IPS DF 6.9 (cell line): Measurements from ENCODE around the gene TMBIM4.

ENCODE experiments used
- DNase-seq: peaks from one replicate; pipeline ENCODE4 v3.0.0-alpha.2; 2013; ENCODE audit warnings: low read depth, low spot score
- H3K27ac ChIP-seq: one replicate; pipeline ENCODE4 v1.5.1; 2013; ENCODE audit warnings: low read length, control low read depth
- H3K27me3 ChIP-seq: 2 replicates; pipeline ENCODE4 v1.6.1; 2013; ENCODE audit warnings: mild to moderate bottlenecking, low read length; ENCODE audit not compliant: control insufficient read depth, insufficient read depth
- H3K36me3 ChIP-seq: 2 replicates; pipeline ENCODE4 v1.6.1; 2013; ENCODE audit warnings: low read length; ENCODE audit not compliant: control insufficient read depth, insufficient read depth
- H3K4me1 ChIP-seq: 2 replicates; pipeline ENCODE4 v1.6.1; 2013; ENCODE audit warnings: low read length; ENCODE audit not compliant: control insufficient read depth, insufficient read depth
- H3K4me3 ChIP-seq: 2 replicates; pipeline ENCODE4 v1.5.1; 2013; ENCODE audit warnings: mild to moderate bottlenecking, low read length
- H3K9me3 ChIP-seq: 2 replicates; pipeline ENCODE4 v1.6.1; 2013; ENCODE audit warnings: low read length, inconsistent platforms; ENCODE audit not compliant: control insufficient read depth, insufficient read depth
- WGBS: extraction: QIAGEN DNeasy Blood & Tissue Kit; methylation state at CpG from one replicate; pipeline ENCODE4 v1.1.7; 2013; ENCODE audit warnings: mixed read lengths, missing lambda C conversion rate; ENCODE audit not compliant: insufficient read length, insufficient coverage; 5-methylcytosine and 5-hydroxymethylcytosine counted together

TMBIM4 gene

DNA sequence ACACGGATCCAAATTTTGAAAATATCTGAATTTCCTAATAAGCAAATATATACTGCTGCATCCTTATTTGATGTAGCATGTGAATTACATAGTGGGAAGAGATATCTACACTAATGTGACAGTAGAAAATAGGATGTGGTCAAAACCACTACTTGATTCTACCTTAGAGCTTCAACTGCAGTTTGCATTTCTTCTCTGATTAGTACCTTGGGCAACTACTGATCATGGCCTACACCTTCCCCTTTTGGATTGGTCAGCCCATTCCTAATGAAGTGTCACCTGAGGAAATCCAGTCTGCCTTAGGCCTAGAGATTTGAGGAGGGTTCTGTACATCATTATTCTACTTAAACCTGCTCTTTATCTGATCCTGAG lies 49.9 kb downstream of the TMBIM4 start:
- H3K36me3 ChIP-seq: peaks cover 9% of the 10 kb centered on the region; the same call in 1 of the 2 replicates
- no peaks in the 10 kb centered on the region for H3K27me3 ChIP-seq
- H3K9me3 ChIP-seq: no peaks in the 10 kb centered on the region
- no peak for DNase-seq
- no CpG with 5 or more reads among the region's 1 CpG for WGBS
- no peak overlapping the region for H3K4me3 ChIP-seq
- no peaks in the 10 kb centered on the region for H3K4me1 ChIP-seq
- no peak overlapping the region for H3K27ac ChIP-seq

DNA sequence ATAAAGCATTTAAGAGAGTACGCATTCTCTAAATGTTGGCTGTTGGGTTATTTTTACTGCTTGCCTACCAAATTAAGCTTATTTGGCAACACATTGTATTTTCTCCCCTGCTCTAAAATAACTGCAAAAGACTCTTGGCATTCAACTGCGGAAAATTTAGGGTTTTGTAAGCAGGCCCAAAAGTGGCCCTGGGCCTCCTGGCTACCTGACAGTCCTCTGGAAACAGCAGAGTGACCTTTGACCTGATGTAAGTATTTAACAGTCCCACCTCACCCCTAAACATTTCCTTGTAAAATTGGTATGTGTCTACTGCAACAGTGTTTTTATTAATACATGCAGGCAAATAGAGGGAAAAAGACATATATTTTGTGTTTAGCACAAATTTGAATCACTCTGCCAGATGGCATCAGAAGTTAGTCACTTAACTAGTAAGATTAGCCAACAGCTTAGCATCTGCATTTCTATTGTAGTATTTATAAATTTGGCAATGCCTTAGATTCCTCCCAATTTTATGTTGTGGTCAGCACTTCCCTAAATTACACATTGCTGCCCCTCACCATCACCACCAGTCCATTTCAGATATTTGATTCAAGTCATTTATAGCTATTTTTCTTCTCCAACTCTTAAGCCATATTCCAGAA lies 50.4 kb downstream of the TMBIM4 start:
- Histone ChIP-seq H3K27me3 (no peaks in the 10 kb centered on the region), H3K4me3 (no peak overlapping the region), H3K27ac (no peak overlapping the region), H3K4me1 (no peaks in the 10 kb centered on the region), H3K9me3 (no peaks in the 10 kb centered on the region), H3K36me3 (peaks cover 4% of the 10 kb centered on the region; the same call in 1 of the 2 replicates)
- no CpG with 5 or more reads among the region's 2 CpGs for WGBS
- DNase-seq: no peak

DNA sequence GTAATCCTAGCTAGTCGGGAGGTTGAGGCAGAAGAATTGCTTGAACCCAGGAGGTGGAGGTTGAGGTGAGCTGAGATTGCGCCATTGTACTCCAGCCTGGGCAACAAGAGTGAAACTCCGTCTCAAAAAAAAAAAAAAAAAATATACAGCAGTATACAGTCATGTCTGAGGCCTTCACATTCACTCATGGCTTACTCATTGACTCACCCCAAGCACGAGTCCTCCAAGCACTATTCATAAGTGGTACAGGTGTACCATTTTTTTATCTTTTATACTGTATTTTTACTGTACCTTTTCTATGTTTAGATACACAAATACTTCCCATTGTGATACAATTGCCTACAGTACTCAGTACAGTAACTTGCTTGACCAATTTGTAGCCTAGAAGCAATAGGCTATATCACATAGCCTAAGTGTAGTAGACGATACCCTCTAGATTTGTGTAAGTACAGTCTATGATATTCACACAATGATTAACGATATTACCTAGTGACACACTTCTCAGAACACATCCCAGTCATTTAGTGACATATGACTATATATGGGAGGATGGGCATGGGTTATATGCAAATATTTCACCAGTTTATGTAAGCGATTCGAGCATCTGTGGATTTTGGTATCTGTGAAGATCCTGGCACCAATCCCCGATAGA lies 51.4 kb downstream of the TMBIM4 start:
- no peaks in the 10 kb centered on the region for H3K4me1 ChIP-seq
- WGBS: no CpG with 5 or more reads among the region's 9 CpGs
- no peaks in the 10 kb centered on the region for H3K36me3 ChIP-seq
- H3K27me3 ChIP-seq: no peaks in the 10 kb centered on the region
- no peak overlapping the region for H3K27ac ChIP-seq
- DNase-seq: no peak
- no peaks in the 10 kb centered on the region for H3K9me3 ChIP-seq
- no peak overlapping the region for H3K4me3 ChIP-seq

DNA sequence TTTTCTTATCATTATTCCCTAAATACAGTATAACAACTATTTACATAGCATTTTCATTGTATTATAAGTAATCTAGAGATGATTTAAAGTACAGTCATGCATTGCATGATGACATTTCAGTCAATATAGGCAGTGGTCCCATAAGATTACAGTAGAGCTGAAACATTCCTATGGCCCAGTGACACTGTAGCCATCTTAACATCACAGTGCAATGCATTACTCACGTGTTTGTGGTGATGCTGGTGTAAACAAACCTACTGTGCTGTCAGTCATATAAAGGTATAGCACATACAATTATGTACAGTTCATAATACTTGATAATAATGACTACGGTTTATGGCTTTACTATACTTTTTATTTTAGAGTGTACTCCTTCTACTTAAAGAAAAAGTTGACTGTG lies 52.6 kb downstream of the TMBIM4 start:
- Histone ChIP-seq H3K36me3 (no peaks in the 10 kb centered on the region), H3K4me3 (no peak overlapping the region), H3K9me3 (no peaks in the 10 kb centered on the region), H3K27ac (no peak overlapping the region), H3K4me1 (no peaks in the 10 kb centered on the region), H3K27me3 (no peaks in the 10 kb centered on the region)
- no CpG with 5 or more reads among the region's 2 CpGs for WGBS
- no peak for DNase-seq

- no CpG with 5 or more reads among the region's 4 CpGs for WGBS
- Histone ChIP-seq H3K27me3 (no peaks in the 10 kb centered on the region), H3K9me3 (no peaks in the 10 kb centered on the region), H3K4me3 (no peak overlapping the region), H3K27ac (no peak overlapping the region), H3K4me1 (no peaks in the 10 kb centered on the region), H3K36me3 (no peaks in the 10 kb centered on the region)
- no peak for DNase-seq
Measured at GRCh38 chr12:66115071-66115600, 54.7 kb downstream of the TMBIM4 start.

DNA sequence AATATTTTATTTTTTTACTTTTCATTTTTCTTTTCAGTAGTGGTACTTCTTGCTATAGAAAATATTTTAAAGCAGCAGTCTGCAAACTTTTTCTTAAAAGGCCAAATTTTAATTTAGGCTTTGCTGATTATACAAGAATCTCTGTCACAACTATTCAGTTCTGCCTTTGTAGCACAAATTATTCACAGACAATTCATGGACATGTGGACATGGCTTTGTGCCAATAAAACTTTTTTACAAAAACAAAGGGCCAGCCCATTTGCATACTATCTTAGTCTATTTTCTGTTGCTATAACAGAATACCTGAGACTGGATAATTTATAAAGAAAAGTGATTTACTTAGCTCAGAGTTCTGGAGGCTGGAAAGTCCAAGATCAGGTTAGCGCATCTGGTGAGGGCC lies 56.3 kb downstream of the TMBIM4 start:
- no peak for DNase-seq
- no CpG with 5 or more reads among the region's 1 CpG for WGBS
- no peak overlapping the region for H3K4me3 ChIP-seq
- H3K27me3 ChIP-seq: no peaks in the 10 kb centered on the region
- H3K9me3 ChIP-seq: no peaks in the 10 kb centered on the region
- no peak overlapping the region for H3K27ac ChIP-seq
- H3K36me3 ChIP-seq: no peaks in the 10 kb centered on the region
- no peaks in the 10 kb centered on the region for H3K4me1 ChIP-seq

DNA sequence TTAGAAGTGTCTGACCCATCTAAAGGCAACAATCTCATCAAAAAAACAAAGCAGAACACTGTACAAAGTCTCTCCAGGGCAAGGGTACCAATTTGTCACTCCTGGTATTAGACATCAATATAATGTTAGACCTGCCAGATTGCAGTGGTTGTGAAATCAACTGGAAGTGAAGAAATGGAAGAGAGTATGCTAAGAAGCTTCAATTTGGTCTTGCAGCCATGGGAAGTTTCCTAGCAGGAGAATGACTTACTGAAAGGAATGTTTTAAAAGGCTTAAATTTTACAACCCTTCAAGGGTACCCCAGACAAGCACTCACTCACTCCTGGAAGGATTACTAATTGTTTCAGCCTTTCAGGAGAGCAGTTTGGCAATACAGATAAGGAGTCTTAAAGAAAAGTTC lies 58.2 kb downstream of the TMBIM4 start:
- Histone ChIP-seq H3K27ac (no peak overlapping the region), H3K4me1 (0 out of 2 replicates have a peak, but pooled peaks cover 3% of the 10 kb centered on the region), H3K9me3 (no peaks in the 10 kb centered on the region), H3K27me3 (no peaks in the 10 kb centered on the region), H3K36me3 (no peaks in the 10 kb centered on the region), H3K4me3 (no peak overlapping the region)
- no peak for DNase-seq

GRCh38 chr12:66109056-66109455 lies 60.7 kb downstream of the TMBIM4 start:
- 0 out of 2 replicates have a peak, but pooled peaks cover 3% of the 10 kb centered on the region for H3K4me1 ChIP-seq
- no peak overlapping the region for H3K27ac ChIP-seq
- H3K27me3 ChIP-seq: no peaks in the 10 kb centered on the region
- no peak for DNase-seq
- no CpG with 5 or more reads among the region's 4 CpGs for WGBS
- H3K9me3 ChIP-seq: no peaks in the 10 kb centered on the region
- no peaks in the 10 kb centered on the region for H3K36me3 ChIP-seq
- H3K4me3 ChIP-seq: no peak overlapping the region

GRCh38 chr12:66108386-66108785 lies 61.4 kb downstream of the TMBIM4 start:
- 0 out of 2 replicates have a peak, but pooled peaks cover 3% of the 10 kb centered on the region for H3K4me1 ChIP-seq
- WGBS: no CpG with 5 or more reads among the region's 1 CpG
- H3K27ac ChIP-seq: no peak overlapping the region
- no peaks in the 10 kb centered on the region for H3K9me3 ChIP-seq
- DNase-seq: no peak
- H3K27me3 ChIP-seq: no peaks in the 10 kb centered on the region
- no peaks in the 10 kb centered on the region for H3K36me3 ChIP-seq
- no peak overlapping the region for H3K4me3 ChIP-seq

DNA sequence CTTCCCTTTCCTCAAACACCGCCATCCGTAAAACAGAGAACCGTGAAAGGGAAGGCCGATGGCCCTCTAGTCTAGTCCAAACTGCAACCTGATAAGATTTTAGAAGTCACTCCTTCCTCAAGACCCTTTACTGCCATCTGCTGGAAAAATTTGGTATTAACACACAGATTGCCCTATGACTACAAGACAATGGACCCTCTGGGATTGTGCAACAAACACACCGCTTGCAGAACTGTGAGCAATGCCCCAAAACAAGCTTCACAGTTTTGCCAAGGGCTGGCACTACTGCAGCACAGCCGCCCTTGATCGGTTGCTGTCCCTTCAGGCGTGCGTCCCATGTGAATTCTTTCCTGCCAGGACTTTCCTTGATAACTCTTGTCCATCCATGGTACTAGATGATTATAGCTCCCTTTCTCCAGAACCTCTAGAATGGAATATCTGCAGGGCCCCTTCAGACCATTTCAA lies 62.3 kb downstream of the TMBIM4 start:
- Histone ChIP-seq H3K4me1 (0 out of 2 replicates have a peak, but pooled peaks cover 3% of the 10 kb centered on the region), H3K27ac (no peak overlapping the region), H3K27me3 (no peaks in the 10 kb centered on the region), H3K9me3 (no peaks in the 10 kb centered on the region), H3K4me3 (no peak overlapping the region), H3K36me3 (no peaks in the 10 kb centered on the region)
- peak; percentile 96 for DNase-seq
- no CpG with 5 or more reads among the region's 9 CpGs for WGBS
